Measurements from ENCODE around the gene EFNA1.

Gene EFNA1

DNA sequence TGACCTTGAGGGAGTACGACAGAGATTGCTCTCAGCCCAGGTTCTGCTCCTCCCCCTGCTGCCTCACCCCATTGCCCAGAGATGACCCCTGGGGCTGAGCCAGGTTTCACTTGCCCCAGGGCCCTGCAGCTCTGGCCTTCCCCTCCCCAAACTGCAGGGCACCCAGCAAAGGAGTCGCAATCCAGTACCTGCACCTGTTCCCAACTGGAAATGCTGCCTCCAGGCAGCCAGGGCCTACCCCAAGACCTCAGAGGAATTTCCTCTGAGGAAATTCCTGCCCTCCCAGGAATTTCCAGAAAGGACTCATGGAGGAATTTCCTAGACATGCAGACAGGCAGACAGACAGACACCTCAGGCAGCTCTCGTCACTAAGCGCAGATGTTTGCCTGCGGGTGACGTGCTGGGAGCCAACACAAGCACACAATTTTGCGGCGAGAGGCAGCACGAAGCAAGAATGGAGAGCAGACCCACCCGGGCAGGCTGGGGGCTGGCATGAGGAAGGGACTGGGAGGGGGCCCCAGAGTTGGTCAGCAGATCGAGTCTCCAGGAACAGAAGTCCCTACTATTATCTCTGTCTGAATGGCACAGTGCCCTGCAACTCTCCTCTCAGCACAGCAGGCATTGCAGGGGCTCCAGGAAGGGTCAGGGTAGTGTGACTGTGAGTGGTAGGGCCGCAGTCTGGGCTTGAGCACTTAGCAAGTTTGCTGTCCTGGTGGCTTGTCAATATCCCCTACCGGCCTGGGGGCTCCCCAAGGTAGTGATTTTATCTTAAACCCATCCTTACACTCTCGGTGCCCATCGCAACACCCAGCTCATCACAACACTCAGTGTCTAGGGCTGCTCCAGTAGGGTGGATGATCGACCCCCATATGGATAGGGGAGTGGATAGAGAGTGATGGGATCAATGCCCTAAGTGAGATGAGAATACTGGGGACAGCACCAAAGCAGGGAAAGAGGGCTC, 2.9 kb upstream of the EFNA1 start:
- DNase-seq (ENCODE audit: low spot score), result no peak

DNA sequence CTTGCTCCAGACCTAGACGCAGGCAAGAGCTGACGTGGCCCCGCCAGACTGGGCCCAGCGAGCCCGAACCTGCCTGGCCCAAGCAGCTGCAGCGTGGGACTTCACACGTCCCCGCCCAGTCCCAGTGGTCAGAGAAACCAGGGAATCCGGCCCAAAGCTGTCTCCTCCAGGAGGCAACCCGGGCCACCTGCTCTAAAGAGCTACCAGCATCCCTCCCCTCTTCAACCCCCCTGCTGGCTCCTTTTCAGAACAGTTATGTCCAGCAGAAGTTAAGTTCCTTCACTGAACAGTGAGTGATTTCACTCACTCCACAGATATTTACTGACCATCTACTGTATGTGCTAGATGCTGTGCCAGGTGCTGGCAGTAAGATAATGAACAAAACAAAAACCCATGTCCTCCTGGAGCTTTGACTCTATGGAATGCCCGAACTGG, 2.1 kb upstream of the EFNA1 start:
- no peak for DNase-seq (ENCODE audit: low spot score)

DNA sequence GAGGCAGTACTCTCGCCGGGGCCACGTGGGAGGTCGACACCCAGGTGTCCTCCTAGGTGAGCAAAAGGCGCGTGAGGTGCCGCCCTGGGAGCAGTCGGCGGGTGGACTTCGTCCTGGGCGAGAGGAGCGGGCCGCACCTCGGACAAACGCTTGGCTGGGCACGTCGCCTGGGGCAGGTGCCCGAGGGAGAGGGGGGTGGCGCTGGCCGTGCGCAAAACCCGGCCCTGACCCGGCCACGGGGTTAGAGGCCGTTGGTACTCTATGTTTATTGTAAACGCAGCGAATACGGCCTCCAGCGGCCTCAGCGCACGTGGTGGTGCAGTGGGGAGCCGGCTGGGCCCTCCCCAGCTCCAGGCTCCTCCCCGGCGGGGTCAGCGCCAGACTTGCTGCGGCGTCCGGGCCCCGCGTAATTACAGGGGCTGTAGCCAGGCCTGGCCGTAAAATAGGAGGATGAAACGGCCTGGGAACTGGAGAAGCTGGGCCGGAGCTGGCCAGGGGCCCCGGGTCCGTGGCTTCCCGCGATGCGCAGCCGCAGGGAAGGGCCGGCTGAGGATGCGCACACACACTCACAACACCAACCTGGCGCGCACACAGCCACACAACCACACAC, 1.6 kb upstream of the EFNA1 start:
- DNase-seq (ENCODE audit: low spot score), result peak; percentile 84

DNA sequence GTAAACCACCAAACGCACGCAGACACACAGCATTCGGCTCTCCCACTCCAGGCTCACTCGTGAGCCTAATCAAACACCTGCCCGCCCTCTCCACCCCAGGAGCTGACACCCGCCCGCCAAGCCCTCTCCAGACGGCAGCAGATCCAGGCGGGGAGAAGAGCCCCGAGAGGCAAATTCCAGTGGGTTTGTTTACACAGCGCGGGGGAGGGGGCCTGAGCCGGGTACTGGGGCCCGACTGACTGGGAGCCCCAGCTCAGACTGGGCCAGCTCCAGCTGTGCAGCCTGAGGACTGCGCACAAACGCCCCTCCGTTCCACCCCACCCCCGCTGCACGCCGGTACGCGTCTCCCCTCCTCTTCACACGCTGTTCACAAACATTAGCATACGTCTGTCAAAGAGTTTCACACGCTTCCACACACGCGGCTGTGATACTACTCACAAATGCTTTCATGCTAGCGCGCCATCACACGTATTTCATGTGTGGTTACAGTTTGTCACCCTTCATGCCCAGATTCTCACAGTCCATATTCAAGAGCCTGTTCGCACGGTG, 1.0 kb upstream of the EFNA1 start:
- peak; percentile 78 for DNase-seq (ENCODE audit: low spot score)

DNA sequence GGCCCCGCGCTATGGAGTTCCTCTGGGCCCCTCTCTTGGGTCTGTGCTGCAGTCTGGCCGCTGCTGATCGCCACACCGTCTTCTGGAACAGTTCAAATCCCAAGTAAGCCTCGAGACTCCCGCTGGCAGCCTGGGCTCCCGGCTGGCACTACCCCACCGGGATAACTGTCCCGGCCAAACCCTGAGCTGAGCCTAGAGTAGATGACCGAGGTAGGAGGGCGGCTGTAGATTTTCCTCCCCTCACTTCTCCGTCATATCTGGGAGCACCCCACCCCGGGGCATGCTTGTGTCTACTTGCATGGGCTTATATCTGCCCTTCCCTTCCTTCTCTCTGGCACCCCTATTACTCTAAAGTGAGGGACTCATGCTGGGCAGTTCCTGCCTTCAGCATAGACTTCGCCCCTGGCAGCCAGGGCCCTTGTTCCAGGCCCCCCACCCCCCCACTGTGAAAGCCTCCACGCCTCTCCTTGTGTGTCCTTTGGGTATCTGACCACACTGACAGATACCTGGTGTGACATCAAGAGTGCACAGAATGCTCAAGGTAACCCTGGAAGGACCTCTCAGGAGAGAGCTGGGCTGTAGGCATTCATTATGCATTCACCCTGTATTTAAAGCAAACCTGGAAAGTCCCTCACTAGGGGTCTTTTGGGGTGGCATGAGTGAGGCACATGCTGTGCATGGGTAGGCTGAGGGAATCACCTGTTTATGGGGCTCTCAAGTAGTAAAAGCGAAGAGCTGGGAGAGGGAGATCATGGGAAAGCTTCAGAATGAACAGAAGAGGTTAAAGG, 485 bp downstream of the EFNA1 start:
- DNase-seq (ENCODE audit: low spot score), result no peak

DNA sequence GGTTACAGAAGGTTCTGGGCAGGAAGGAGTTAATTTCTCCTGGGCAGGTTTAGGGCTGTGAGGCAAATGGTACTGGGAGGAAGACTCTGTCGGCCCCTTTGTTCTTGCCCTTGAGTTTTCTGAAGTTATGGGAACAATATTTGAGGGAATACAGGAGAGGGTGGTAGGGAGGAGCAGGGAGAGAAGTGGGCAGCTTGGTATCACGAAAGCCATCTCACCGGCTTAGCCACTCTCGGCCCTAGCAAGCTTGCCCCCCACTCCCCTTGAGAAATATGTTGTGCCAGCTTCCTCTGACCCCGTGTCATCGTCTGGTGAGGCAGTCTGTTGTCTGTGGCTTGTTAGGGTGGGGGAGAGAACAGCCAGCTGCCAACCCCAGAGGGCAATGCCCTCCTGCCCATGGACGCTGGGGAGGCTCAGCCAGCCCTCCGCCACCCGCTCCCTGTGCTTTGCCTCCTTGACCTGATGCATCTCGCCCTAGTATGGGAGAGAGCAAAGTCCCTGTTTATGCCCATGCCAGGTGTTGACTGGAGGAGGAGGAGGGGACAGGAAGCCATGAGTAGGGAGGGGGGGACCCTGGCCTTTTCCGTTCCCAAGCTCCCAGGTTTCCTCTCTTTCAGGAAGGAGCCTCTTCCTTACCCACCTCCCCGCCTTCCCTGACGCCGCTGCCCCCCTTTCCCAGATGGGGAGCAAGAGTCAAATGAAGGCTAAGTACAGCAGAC, 1.2 kb downstream of the EFNA1 start:
- peak; percentile 77 for DNase-seq (ENCODE audit: low spot score)

DNA sequence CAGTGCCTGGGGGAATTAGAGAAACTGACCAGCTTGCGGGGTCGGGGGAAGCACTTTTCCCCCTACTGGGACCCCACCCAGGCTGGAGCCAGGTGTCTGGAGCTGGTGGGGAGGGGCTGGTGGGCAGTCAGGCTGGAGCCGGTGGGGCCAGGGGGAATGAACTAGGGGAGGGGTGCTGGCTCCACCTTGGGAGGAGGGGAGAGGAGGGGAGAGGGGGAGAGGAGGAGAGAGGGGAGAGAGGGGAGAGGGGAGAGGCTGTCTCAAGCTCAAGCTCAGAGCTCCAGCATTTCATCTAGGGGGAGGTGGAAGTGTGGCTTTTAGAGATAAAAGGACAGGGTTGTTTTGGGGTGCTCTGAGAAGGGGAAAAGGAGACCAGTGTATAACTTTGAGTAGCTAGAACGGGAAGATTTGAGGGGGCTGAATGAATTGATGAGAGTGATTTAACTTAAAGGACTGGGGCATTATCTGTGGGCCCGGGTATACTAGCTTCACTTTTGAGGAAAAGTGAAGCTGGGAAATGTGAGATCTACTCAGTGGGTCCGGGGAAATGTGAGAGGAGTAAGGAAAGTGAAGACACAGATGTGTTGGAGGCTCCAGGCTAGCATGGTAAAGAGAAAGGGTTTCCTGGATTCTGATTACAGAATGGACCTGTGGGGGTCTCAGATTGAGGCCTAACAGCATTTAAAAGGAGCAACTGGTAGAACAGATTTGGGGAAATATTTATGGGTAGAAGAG, 2.8 kb downstream of the EFNA1 start:
- DNase-seq (ENCODE audit: low spot score), result no peak

DNA sequence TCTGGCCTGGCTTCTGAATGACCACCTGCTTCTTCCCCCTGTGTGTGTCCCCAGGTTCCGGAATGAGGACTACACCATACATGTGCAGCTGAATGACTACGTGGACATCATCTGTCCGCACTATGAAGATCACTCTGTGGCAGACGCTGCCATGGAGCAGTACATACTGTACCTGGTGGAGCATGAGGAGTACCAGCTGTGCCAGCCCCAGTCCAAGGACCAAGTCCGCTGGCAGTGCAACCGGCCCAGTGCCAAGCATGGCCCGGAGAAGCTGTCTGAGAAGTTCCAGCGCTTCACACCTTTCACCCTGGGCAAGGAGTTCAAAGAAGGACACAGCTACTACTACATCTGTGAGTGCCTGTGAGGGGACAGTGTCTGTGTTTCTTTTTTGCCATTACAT, 3.6 kb downstream of the EFNA1 start:
- DNase-seq (ENCODE audit: low spot score), result no peak

DNA sequence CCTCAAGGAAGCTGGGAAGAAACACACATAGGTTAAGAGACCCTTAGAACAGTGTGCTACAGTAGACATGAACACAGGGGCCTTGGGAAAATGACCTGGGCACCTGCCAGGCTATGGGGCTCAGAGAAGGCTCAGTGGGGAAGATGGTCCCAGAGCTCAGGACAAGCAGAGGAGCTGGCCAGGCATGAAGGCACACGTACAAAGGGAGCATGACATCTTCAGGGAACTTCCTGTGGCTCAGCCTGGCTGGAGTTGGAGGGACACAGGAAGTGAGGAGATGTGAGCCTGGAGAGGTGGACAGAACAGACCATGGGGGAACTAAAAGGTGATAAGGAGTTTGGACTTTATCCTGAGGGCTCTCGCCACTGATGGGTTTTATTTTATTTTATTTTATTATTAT, 4.2 kb downstream of the EFNA1 start:
- no peak for DNase-seq (ENCODE audit: low spot score)

DNA sequence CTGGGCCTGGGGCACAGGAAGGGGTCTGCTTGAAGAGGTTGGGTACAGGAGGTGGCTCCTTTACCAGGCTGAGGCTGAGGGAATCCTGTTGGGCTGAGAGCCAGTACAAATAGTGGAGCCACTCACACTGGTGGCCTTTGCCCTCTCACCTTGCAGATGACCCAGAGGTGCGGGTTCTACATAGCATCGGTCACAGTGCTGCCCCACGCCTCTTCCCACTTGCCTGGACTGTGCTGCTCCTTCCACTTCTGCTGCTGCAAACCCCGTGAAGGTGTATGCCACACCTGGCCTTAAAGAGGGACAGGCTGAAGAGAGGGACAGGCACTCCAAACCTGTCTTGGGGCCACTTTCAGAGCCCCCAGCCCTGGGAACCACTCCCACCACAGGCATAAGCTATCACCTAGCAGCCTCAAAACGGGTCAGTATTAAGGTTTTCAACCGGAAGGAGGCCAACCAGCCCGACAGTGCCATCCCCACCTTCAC, 6.2 kb downstream of the EFNA1 start:
- DNase-seq (ENCODE audit: low spot score), result no peak

DNA sequence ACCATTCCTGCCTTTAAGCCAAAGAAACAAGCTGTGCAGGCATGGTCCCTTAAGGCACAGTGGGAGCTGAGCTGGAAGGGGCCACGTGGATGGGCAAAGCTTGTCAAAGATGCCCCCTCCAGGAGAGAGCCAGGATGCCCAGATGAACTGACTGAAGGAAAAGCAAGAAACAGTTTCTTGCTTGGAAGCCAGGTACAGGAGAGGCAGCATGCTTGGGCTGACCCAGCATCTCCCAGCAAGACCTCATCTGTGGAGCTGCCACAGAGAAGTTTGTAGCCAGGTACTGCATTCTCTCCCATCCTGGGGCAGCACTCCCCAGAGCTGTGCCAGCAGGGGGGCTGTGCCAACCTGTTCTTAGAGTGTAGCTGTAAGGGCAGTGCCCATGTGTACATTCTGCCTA, 6.6 kb downstream of the EFNA1 start:
- DNase-seq (ENCODE audit: low spot score), result no peak

DNA sequence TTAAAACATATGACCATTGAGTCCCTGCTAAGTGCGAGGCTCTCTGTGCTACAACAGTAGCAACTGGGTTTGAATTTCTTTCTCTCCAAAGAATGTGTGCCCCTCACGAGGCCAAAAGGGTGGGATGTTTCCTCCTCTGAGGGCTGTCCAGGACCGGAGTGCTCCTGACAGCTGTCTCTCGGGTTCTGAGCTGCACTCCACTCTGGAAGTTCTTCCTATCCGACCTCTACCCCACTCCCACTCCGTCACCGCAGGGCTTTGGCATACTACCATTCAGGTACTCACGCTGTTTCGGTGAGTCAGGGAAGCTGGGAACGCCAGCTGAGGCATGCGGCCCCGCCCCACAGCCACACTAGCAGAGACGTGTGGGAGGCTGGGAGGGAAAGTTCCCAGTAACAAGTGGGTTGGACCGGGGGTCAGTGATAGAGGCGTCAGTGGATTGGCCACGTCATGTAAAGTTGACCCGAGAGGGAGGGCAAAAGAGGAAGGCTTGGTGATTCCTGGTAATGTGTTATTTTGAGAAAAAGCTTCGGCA, 7.3 kb downstream of the EFNA1 start:
- DNase-seq (ENCODE audit: low spot score), result peak; percentile 77

DNA sequence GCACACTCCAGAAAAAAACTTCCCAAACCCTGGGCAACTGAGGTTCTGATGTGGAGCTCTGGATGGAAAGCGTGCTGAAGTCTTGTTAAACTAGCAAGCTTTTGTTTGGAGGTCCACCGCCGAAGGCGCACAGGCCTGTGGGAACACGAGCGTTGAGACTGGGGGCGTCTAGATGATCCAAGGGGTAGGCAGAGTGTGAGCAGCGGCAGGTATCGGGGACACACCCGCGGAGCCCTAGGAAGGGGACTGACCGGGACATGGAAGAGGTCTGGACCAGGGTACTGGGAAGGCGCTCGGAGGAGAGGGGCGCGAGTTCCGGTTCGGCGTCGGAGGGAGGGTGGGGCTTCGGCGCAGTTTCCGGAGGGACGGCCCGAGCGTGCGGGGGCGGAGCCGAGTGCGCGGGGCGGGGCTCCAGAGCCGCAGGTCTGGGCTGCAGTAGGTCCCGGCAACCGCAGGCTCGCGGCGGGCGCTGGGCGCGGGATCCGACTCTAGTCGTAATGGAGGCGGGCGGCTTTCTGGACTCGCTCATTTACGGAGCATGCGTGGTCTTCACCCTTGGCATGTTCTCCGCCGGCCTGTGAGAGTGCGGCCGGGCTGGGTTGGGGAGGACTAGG, 7.8 kb downstream of the EFNA1 start, which contains the start of gene SLC50A1:
Gene SLC50A1, plus strand, starts transcription at position 438 of the 614 bp plus-strand sequence. Its CDS starts 60 bp downstream, at position 498.
- DNase-seq (ENCODE audit: low spot score), result peak; percentile 96

DNA sequence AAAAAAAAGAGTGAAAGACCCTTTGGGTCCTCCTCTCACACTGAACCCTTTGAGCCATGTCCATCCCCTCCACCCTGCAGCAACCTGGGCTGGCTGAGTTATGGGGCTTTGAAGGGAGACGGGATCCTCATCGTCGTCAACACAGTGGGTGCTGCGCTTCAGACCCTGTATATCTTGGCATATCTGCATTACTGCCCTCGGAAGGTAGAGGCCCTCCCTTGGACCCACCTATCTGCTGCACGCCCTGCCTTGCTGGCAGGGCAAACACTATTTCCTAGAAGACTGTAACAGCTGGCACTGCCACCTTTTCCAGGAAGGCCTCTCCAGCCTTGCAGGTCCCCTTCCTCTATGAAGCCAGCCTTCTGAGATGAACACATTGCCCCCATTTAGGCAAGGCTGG, 9.1 kb downstream of the EFNA1 start:
- no peak for DNase-seq (ENCODE audit: low spot score)

DNA sequence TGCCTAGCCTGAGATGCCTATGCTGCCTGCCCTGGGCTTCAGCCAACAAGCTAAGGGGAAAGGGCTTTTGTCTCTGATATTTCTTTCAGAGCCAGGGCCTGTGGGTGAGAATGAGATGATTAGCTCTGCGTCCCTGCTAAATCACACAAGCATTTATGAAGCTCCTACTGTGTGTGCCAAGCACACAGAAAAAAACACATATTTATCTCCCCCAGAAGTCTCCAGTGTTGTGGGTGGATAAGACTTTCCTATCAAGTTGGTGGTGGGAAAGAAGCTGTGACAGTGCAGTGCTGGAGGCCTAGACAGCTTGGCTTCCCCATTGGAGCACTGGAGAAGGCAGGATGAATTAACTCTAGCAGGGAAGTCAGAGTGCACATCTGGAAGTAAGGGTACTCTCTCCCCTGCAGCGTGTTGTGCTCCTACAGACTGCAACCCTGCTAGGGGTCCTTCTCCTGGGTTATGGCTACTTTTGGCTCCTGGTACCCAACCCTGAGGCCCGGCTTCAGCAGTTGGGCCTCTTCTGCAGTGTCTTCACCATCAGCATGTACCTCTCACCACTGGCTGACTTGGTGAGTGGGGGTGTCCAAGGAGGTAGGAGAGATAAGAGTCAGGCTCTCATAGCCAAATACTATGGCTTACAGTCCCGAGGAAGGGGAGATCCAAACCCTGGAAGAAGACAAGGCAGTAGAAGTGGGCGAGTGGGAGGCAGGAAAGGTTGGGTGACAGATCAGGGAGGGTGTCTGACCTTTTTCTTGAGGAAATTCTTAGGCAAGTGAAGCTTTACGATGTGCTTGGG, 9.7 kb downstream of the EFNA1 start:
- no peak for DNase-seq (ENCODE audit: low spot score)

DNA sequence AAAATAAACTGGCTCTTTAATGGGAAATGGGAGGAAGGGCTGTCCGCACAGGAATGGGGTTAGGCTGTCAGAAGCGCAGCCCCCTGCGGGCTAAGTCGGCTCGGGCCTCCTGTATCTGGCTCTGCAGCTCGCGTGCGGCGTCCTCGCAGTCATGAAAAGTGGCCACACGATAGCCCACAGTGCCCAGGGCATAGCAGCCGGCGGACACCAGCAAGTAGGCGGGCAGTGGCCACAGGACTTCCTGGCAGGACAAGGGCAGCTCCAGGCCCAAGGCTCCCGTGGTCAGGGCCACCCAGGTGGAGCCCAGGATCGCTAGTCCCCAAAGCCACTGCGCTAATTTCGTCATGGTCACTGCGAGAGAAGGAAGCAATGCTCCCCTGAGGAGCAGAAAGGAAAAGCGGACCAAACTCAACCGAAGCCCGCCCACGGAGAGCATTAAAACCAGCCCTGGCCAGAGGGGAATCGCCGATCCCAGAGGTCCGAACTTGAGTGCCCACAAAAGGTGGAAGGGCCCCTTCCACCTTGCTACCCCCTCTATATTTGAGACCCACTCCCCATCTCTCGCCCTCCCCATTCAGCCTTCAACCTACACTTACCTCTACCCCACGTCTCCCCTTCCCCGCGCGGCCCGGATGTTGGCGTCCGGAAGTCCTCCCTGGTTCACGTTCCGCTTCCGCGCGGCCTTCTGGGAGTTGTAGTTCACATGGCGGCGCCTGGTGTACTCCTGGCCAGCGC, 12.4 kb downstream of the EFNA1 start, which contains the start of gene DPM3:
Gene DPM3, minus strand, starts transcription at position 637 of the 735 bp plus-strand sequence. Its CDS starts 291 bp downstream, at position 346.
- DNase-seq (ENCODE audit: low spot score), result peak; percentile 94

DNA sequence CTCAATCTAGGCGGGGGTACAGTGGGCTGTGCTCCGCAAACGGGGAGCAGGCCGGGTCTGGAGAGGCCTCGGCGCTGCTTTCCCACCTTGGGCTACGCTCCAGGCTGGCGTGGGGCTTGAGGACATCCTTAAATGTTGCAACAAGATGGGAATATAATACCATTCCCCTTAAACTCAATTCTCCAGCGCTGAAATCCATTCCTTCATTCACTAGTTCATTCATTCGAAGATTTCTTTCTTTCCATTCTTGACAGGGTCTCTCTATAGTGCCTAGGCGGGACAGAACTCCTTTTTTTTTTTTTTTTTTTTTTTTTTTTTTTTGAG, 12.9 kb downstream of the EFNA1 start:
- no peak for DNase-seq (ENCODE audit: low spot score)

DNA sequence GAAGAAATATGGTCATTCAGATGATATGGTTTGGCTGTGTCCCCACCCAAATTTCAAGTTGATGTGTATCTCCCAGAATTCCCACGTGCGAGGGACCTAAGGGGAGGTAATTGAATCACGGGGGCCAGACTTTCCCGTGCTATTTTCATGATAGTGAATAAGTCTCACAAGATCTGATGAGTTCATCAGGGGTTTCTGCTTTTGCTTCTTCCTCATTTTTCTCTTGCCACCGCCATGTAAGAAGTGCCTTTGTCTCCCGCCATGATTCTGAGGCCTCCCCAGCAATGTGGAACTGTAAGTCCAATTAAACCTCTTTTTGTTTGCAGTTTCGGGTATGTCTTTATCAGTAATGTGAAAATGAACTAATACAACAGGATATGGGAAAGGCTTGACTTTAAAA, 14.1 kb downstream of the EFNA1 start:
- no peak for DNase-seq (ENCODE audit: low spot score)
